Type B pancreatic cell (in vitro differentiated cells): ENCODE measurements around the gene TUBA4A. TPM values are rescaled to one million over a fixed set of nuclear protein-coding genes. Genes with fewer than 3 reads are reported as not detected.

Experiments used
- DNase-seq: peaks from one replicate; pipeline ENCODE4 v3.0.0; 2021; ENCODE audit warnings: mixed read lengths; ENCODE audit not compliant: unreplicated experiment; ENCODE audit errors: extremely low spot score
- H3K27ac Mint-ChIP-seq: 2 replicates; pipeline ENCODE4 v1.8.0; 2021; ENCODE audit warnings: mild to moderate bottlenecking, mixed read lengths
- H3K27me3 Mint-ChIP-seq: 2 replicates; pipeline ENCODE4 v1.8.0; 2021; ENCODE audit warnings: mixed read lengths
- H3K36me3 Mint-ChIP-seq: 2 replicates; pipeline ENCODE4 v1.8.0; 2021; ENCODE audit warnings: mixed read lengths
- H3K4me1 Mint-ChIP-seq: one replicate; pipeline ENCODE4 v1.8.0; 2021; ENCODE audit warnings: mixed read lengths; ENCODE audit not compliant: unreplicated experiment
- H3K4me3 Mint-ChIP-seq: 2 replicates; pipeline ENCODE4 v1.8.0; 2021; ENCODE audit warnings: mild to moderate bottlenecking, mixed read lengths
- H3K9me3 Mint-ChIP-seq: 2 replicates; pipeline ENCODE4 v1.8.0; 2021; ENCODE audit warnings: mixed read lengths
- CTCF ChIP-seq: fragments of 200-600 bp; sonication (generic); conservative IDR thresholded peaks from 2 replicates; pipeline ENCODE4 v1.5.0; 2021; ENCODE audit warnings: antibody characterized with exemption, mild to moderate bottlenecking
- total RNA-seq: library from RNA; stranded (reverse); gene quantifications from 2 replicates; pipeline ENCODE4 v1.2.1, GENCODE V29; 2021; ENCODE audit warnings: low replicate concordance

The TUBA4A gene
- total RNA-seq, 1 donor from 2014 or later: 25.4 TPM

GRCh38 chr2:219214141-219214540, 39.6 kb downstream of the TUBA4A start:
- no peak for DNase-seq
- H3K27ac Mint-ChIP-seq: no peak overlapping the region
- no peak overlapping the region for H3K4me3 Mint-ChIP-seq
- peaks cover 14% of the 10 kb centered on the region for H3K4me1 Mint-ChIP-seq
- no peaks in the 10 kb centered on the region for H3K9me3 Mint-ChIP-seq
- H3K27me3 Mint-ChIP-seq: no peaks in the 10 kb centered on the region
- no peak for TF ChIP-seq CTCF
- no peaks in the 10 kb centered on the region for H3K36me3 Mint-ChIP-seq

GRCh38 chr2:219213486-219214071, 40.1 kb downstream of the TUBA4A start:
- no peaks in the 10 kb centered on the region for H3K36me3 Mint-ChIP-seq

GRCh38 chr2:219213026-219213415, 40.7 kb downstream of the TUBA4A start:
- no peak overlapping the region for H3K4me3 Mint-ChIP-seq
- TF ChIP-seq CTCF: no peak
- no peak overlapping the region for H3K27ac Mint-ChIP-seq
- H3K9me3 Mint-ChIP-seq: no peaks in the 10 kb centered on the region
- H3K36me3 Mint-ChIP-seq: no peaks in the 10 kb centered on the region
- H3K27me3 Mint-ChIP-seq: no peaks in the 10 kb centered on the region
- no peak for DNase-seq
- H3K4me1 Mint-ChIP-seq: peaks cover 16% of the 10 kb centered on the region

More at GRCh38 chr2:219213486-219214071, 40.1 kb downstream of the TUBA4A start:
- no peak for DNase-seq
- Mint-ChIP-seq H3K9me3 (no peaks in the 10 kb centered on the region), H3K27ac (no peak overlapping the region), H3K27me3 (no peaks in the 10 kb centered on the region), H3K4me3 (no peak overlapping the region), H3K4me1 (peaks cover 11% of the 10 kb centered on the region)
- TF ChIP-seq CTCF: no peak

- H3K4me1 Mint-ChIP-seq: peaks cover 23% of the 10 kb centered on the region
- H3K27ac Mint-ChIP-seq: no peak overlapping the region
- no peaks in the 10 kb centered on the region for H3K36me3 Mint-ChIP-seq
- no peak overlapping the region for H3K4me3 Mint-ChIP-seq
- DNase-seq: no peak
- no peak for TF ChIP-seq CTCF
- peaks cover 4% of the 10 kb centered on the region for H3K27me3 Mint-ChIP-seq
- H3K9me3 Mint-ChIP-seq: no peaks in the 10 kb centered on the region
These were observed 42.8 kb downstream of the TUBA4A start for GRCh38 chr2:219210886-219211362.

- TF ChIP-seq CTCF: no peak
- DNase-seq: no peak
- peaks cover 4% of the 10 kb centered on the region for H3K27me3 Mint-ChIP-seq
- H3K27ac Mint-ChIP-seq: no peak overlapping the region
- H3K9me3 Mint-ChIP-seq: no peaks in the 10 kb centered on the region
- no peaks in the 10 kb centered on the region for H3K36me3 Mint-ChIP-seq
- peaks cover 23% of the 10 kb centered on the region for H3K4me1 Mint-ChIP-seq
- H3K4me3 Mint-ChIP-seq: no peak overlapping the region
These were observed 43.4 kb downstream of the TUBA4A start for GRCh38 chr2:219210196-219210885.
